Measurements from ENCODE around the gene BOK.
"Not testable (repeated sequence)": the region's sequence is repeated elsewhere in the genome, so short reads cannot be mapped to it uniquely, and the experiment has no call there.

Gene BOK

GRCh38 chr2:241563981-241564595 is 5.5 kb downstream of the BOK start:
- TF ChIP-seq CTCF (IDR thresholded peaks at IDR 0.05; ENCODE audit: insufficient read depth, missing control alignments) = no peak
- FAIRE-seq (no peak), DNase-seq (ENCODE audit: insufficient read length, low spot score) (no peak)

GRCh38 chr2:241564596-241565410 is 6.3 kb downstream of the BOK start:
- FAIRE-seq (no peak), DNase-seq (ENCODE audit: insufficient read length, low spot score) (no peak)
- no peak for TF ChIP-seq CTCF (IDR thresholded peaks at IDR 0.05; ENCODE audit: insufficient read depth, missing control alignments)

GRCh38 chr2:241565411-241565810 is 6.9 kb downstream of the BOK start:
- FAIRE-seq (no peak), DNase-seq (ENCODE audit: insufficient read length, low spot score) (no peak)
- no peak for TF ChIP-seq CTCF (IDR thresholded peaks at IDR 0.05; ENCODE audit: insufficient read depth, missing control alignments)

GRCh38 chr2:241566021-241566420 is 7.5 kb downstream of the BOK start:
- not testable (repeated sequence) for FAIRE-seq; DNase-seq (ENCODE audit: insufficient read length, low spot score)

GRCh38 chr2:241566468-241566867 is 7.9 kb downstream of the BOK start:
- no peak for FAIRE-seq

GRCh38 chr2:241567266-241567665 is 8.7 kb downstream of the BOK start:
- DNase-seq (ENCODE audit: insufficient read length, low spot score); FAIRE-seq: not testable (repeated sequence)

More at GRCh38 chr2:241566468-241566867, 7.9 kb downstream of the BOK start:
- no peak for TF ChIP-seq CTCF (IDR thresholded peaks at IDR 0.05; ENCODE audit: insufficient read depth, missing control alignments)
- DNase-seq (ENCODE audit: insufficient read length, low spot score) = no peak

- no peak for TF ChIP-seq CTCF (IDR thresholded peaks at IDR 0.05; ENCODE audit: insufficient read depth, missing control alignments)
- DNase-seq (ENCODE audit: insufficient read length, low spot score) (no peak), FAIRE-seq (no peak)
Measured at GRCh38 chr2:241567776-241568175, 9.2 kb downstream of the BOK start.

GRCh38 chr2:241568726-241569125 is 10.2 kb downstream of the BOK start:
- no peak for FAIRE-seq
- no peak for DNase-seq (ENCODE audit: insufficient read length, low spot score)
- TF ChIP-seq CTCF (IDR thresholded peaks at IDR 0.05; ENCODE audit: insufficient read depth, missing control alignments) = no peak
